OCI-LY7 (cell line): ENCODE data around the gene IFNA10. TPM values are rescaled to one million over a fixed set of nuclear protein-coding genes. Genes with fewer than 3 reads are reported as not detected.
A peak's percentile ranks its signal among the peaks of the same experiment; 100 is the strongest.
"Not testable (repeated sequence)": the region's sequence is repeated elsewhere in the genome, so short reads cannot be mapped to it uniquely, and the experiment has no call there.

Experiments used
- BruUV-seq: library from RNA; stranded (reverse); fragments of 400-500 nt; replicated peaks from 2 replicates; lab custom pipeline; 2021; lab: Mats Ljungman, UMichigan
- CTCF ChIA-PET: fragments of 300-600 bp; sonication (Branson Sonifier 250); formaldehyde crosslinking; loops from one replicate; lab custom pipeline; 2022; ENCODE audit warnings: antibody characterized with exemption; ENCODE audit not compliant: unreplicated experiment; lab: Charles Lee
- POLR2A ChIA-PET: fragments of 300-600 bp; sonication (Branson Sonifier 250); formaldehyde crosslinking; loops from one replicate; lab custom pipeline; 2022; ENCODE audit warnings: antibody characterized with exemption; lab: Charles Lee
- DNase-seq: peaks from one replicate; pipeline ENCODE4 v3.0.0-alpha.2; 2015; ENCODE audit warnings: low spot score
- H2AFZ ChIP-seq: fragments of 200-600 bp; sonication (generic), shearing (Covaris generic); 2 replicates; pipeline ENCODE4 v1.6.1; 2014; ENCODE audit warnings: mild to moderate bottlenecking, antibody characterized with exemption, low read length, moderate library complexity
- H3K27ac ChIP-seq: fragments of 200-600 bp; sonication (generic); 2 replicates; pipeline ENCODE4 v1.5.1; 2014; ENCODE audit warnings: mixed run types, low read depth, mild to moderate bottlenecking, moderate library complexity, low read length, inconsistent platforms; ENCODE audit not compliant: poor library complexity, severe bottlenecking
- H3K36me3 ChIP-seq: fragments of 200-600 bp; sonication (generic); 2 replicates; pipeline ENCODE4 v1.6.1; 2014; ENCODE audit warnings: mild to moderate bottlenecking, antibody characterized with exemption, low read length, moderate library complexity, mixed read lengths; ENCODE audit not compliant: insufficient read depth
- H3K4me1 ChIP-seq: fragments of 200-600 bp; sonication (generic); 2 replicates; pipeline ENCODE4 v1.5.1; 2014; ENCODE audit warnings: mild to moderate bottlenecking, low read length; ENCODE audit not compliant: insufficient read depth, poor library complexity, severe bottlenecking
- H3K4me2 ChIP-seq: fragments of 200-600 bp; sonication (generic); 2 replicates; pipeline ENCODE4 v1.6.1; 2014; ENCODE audit warnings: mild to moderate bottlenecking, low read length
- H3K4me3 ChIP-seq: fragments of 200-600 bp; sonication (generic); 2 replicates; pipeline ENCODE4 v1.5.1; 2014; ENCODE audit warnings: mild to moderate bottlenecking, low read depth, low read length; ENCODE audit not compliant: poor library complexity, severe bottlenecking
- H3K79me2 ChIP-seq: fragments of 200-600 bp; sonication (generic); 2 replicates; pipeline ENCODE4 v1.6.1; 2016; ENCODE audit warnings: low read depth, mild to moderate bottlenecking, low read length, moderate library complexity, mixed read lengths; ENCODE audit not compliant: insufficient read depth
- H3K9me2 ChIP-seq: fragments of 200-600 bp; sonication (generic); 2 replicates; pipeline ENCODE4 v1.6.1; 2016; ENCODE audit warnings: mild to moderate bottlenecking, low read length, mixed read lengths; ENCODE audit not compliant: insufficient read depth
- H3K9me3 ChIP-seq: fragments of 200-600 bp; sonication (generic); 2 replicates; pipeline ENCODE4 v1.6.1; 2014; ENCODE audit warnings: mild to moderate bottlenecking, mixed run types, low read length, mixed read lengths
- H4K20me1 ChIP-seq: fragments of 200-600 bp; sonication (generic); 2 replicates; pipeline ENCODE4 v1.6.1; 2014; ENCODE audit warnings: mild to moderate bottlenecking, antibody characterized with exemption, low read length, moderate library complexity, mixed read lengths; ENCODE audit not compliant: insufficient read depth
- CTCF ChIP-seq: fragments of 200-600 bp; sonication (generic); conservative IDR thresholded peaks from 2 replicates; pipeline ENCODE4 v1.5.1; 2014; ENCODE audit warnings: mild to moderate bottlenecking, antibody characterized with exemption, low read length, moderate library complexity, mixed read lengths
- EZH2phosphoT487 ChIP-seq: fragments of 200-600 bp; sonication (generic); IDR thresholded peaks from 2 replicates; pipeline ENCODE4 v1.6.1; 2018; ENCODE audit warnings: low read depth, borderline replicate concordance, mild to moderate bottlenecking, mixed run types, antibody characterized with exemption, low read length, moderate library complexity, mixed read lengths
- intact Hi-C: fragments of 100-400 bp; cut with micrococcal nuclease; formaldehyde crosslinking; loops from one replicate; pipeline ENCODE4 v1.10.0; 2022; ENCODE audit not compliant: unreplicated experiment
- total RNA-seq, 2 experiments: library from RNA; depleted of rRNA in 1 of 2; stranded (reverse); fragments of >200 nt in 1 of 2; shearing (Covaris generic) in 1 of 2; gene quantifications; 2 replicates each; pipeline ENCODE4 v1.2.3, GENCODE V29; 2014 to 2022

Gene IFNA10
- total RNA-seq, 2 experiments from 2014 or later: not detected

- intact Hi-C loops, H3K4me3 ChIP-seq, CTCF ChIA-PET, H3K9me3 ChIP-seq, H4K20me1 ChIP-seq, H3K9me2 ChIP-seq, H3K36me3 ChIP-seq, H2AFZ ChIP-seq, H3K4me1 ChIP-seq, H3K27ac ChIP-seq, BruUV-seq, H3K79me2 ChIP-seq, H3K4me2 ChIP-seq: not testable (repeated sequence)
- TF ChIP-seq CTCF: peak; percentile 74
- POLR2A ChIA-PET: interaction anchor here (0.7 kb wide), 1 partner anchor 16 kb away, joined by 3 read pairs; no protein-coding TSS in a partner anchor
- DNase-seq: peak; percentile 12
Observed at GRCh38 chr9:21182810-21183736, 23.9 kb downstream of the IFNA10 start.

- TF ChIP-seq CTCF (no peak), EZH2phosphoT487 (no peak)
- BruUV-seq: no TSS peak
- no peak overlapping the region for H3K27ac ChIP-seq
- no peak overlapping the region for H2AFZ ChIP-seq
- H3K4me3 ChIP-seq: no peak overlapping the region
- H3K36me3 ChIP-seq: no peaks in the 10 kb centered on the region
- DNase-seq: no peak
- ChIA-PET CTCF (no interaction called here), POLR2A (interaction anchor here (0.8 kb wide), 1 partner anchor 27 kb away, joined by 3 read pairs; the partner anchor contains the start of gene IFNA7)
- no peaks in the 10 kb centered on the region for H3K79me2 ChIP-seq
- intact Hi-C loops: no loop called here
- H3K4me1 ChIP-seq: no peaks in the 10 kb centered on the region
- no peak overlapping the region for H3K4me2 ChIP-seq
- no peaks in the 10 kb centered on the region for H3K9me3 ChIP-seq
- no peaks in the 10 kb centered on the region for H3K9me2 ChIP-seq
- no peaks in the 10 kb centered on the region for H4K20me1 ChIP-seq
Observed at GRCh38 chr9:21174671-21175070, 32.3 kb downstream of the IFNA10 start.

DNA sequence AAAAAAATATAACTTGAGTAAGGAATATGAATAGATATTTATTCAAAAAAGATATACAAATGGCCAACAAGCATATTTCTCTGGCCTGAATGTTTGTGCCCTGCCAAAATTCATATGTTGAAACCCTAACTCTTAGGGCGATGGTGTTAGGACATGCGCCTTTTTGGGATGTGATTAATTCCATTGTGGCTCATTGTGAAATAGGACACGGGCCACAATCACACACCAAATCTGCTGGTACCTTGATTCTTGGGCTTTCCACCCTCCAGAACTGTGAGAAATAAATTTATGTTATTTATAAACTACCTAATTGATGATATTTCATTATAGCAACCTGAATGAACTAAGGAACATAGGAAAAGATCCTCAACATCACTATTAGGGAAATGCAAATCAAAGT lies 34.8 kb downstream of the IFNA10 start:
- Histone ChIP-seq H3K9me3 (no peaks in the 10 kb centered on the region), H2AFZ (no peak overlapping the region), H3K36me3 (no peaks in the 10 kb centered on the region), H3K79me2 (no peaks in the 10 kb centered on the region), H3K4me1 (no peaks in the 10 kb centered on the region), H3K27ac (no peak overlapping the region), H3K4me3 (no peak overlapping the region), H3K4me2 (no peak overlapping the region), H3K9me2 (no peaks in the 10 kb centered on the region), H4K20me1 (no peaks in the 10 kb centered on the region)
- ChIA-PET POLR2A (no interaction called here), CTCF (no interaction called here)
- no TSS peak for BruUV-seq
- intact Hi-C loops: no loop called here
- TF ChIP-seq EZH2phosphoT487: no peak
- TF ChIP-seq CTCF: no peak
- no peak for DNase-seq
